Vagina (tissue), 2 donors: ENCODE data around the gene ATG14. TPM values are rescaled to one million over a fixed set of nuclear protein-coding genes. Genes with fewer than 3 reads are reported as not detected.

Experiments
- DNase-seq, 2 donors: peaks; one replicate each; pipeline ENCODE4 v3.0.0-alpha.2; 2017; ENCODE audit errors: extremely low spot score in 2 of 2
- H3K27ac ChIP-seq: fragments of 200-600 bp; sonication (generic); one replicate; pipeline ENCODE4 v1.5.1; 2019
- H3K27me3 ChIP-seq: fragments of 200-600 bp; sonication (generic); one replicate; pipeline ENCODE4 v1.5.1; 2019
- H3K36me3 ChIP-seq, 2 donors: fragments of 200-600 bp; sonication (generic); one replicate each; pipeline ENCODE4 v1.5.1; 2017 to 2019
- H3K4me1 ChIP-seq: fragments of 200-600 bp; sonication (generic); one replicate; pipeline ENCODE4 v1.5.1; 2019
- H3K4me3 ChIP-seq, 2 donors: fragments of 200-600 bp; sonication (generic); 1 replicate in 1 of 2; 2 replicates in 1 of 2; pipeline ENCODE4 v1.5.1; 2016 to 2019
- H3K9me3 ChIP-seq: fragments of 200-600 bp; sonication (generic); one replicate; pipeline ENCODE4 v1.5.1; 2019
- POLR2A ChIP-seq, 2 donors: fragments of 450-650 bp; IDR thresholded peaks; one replicate each; pipeline ENCODE4 v1.6.1; 2017; ENCODE audit warnings: antibody characterized with exemption in 2 of 2, mild to moderate bottlenecking in 2 of 2, moderate library complexity in 2 of 2
- POLR2AphosphoS5 ChIP-seq, 2 donors: sonication (generic); formaldehyde crosslinking; IDR thresholded peaks; one replicate each; pipeline ENCODE4 v1.9.0; 2017; ENCODE audit warnings: antibody characterized with exemption in 2 of 2, mild to moderate bottlenecking in 2 of 2, low read depth in 1 of 2; ENCODE audit not compliant: insufficient read depth in 1 of 2
- intact Hi-C: fragments of 100-400 bp; cut with DNase I; formaldehyde crosslinking; loops from one replicate; pipeline ENCODE4 v1.15.1; 2023
- small RNA-seq: library from RNA; depleted of rRNA; stranded (forward); fragments of <200 nt; gene quantifications from one replicate; pipeline ENCODE3, GENCODE V24; 2016
- total RNA-seq: library from RNA; depleted of rRNA; stranded (reverse); fragments of >200 nt; gene quantifications from one replicate; pipeline ENCODE4 v1.2.3, GENCODE V29; 2016
- TF ChIP-seq, protein P1 (sequence below), 3 experiments: fragments of 450-650 bp in 2 of 3; fragments of 200-600 bp in 1 of 3; sonication (generic) in 1 of 3; IDR thresholded peaks; one replicate each; pipeline ENCODE4 v1.5.1; 2017 to 2019; ENCODE audit warnings: antibody characterized with exemption in 3 of 3, mild to moderate bottlenecking in 2 of 3, moderate library complexity in 2 of 3

Gene ATG14
- total RNA-seq, 1 donor from 2014 or later: 11.5 TPM

DNA sequence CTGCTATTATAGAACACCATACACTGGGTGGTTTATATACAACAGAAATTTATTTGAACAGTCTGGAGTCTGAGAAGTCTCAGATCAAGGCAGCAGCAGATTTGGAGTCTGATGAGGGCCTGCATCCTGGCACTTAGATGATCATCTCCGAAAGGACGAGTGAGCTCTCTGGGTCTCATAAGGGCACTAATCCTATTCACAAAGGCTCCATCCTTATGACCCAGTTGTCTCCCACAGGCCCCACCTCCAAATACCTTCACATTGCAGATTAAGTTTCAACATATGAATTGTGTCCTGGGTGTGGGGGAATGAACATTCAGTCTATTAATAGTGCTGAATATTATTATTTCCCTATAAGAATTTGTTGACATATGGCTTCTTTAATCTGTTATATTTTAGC lies 86.8 kb downstream of the ATG14 start:
- Histone ChIP-seq H3K4me1 (peaks cover 29% of the 10 kb centered on the region), H3K27ac (no peak overlapping the region), H3K36me3 (no peaks in the 10 kb centered on the region), H3K27me3 (no peaks in the 10 kb centered on the region), H3K4me3 (no peak overlapping the region), H3K9me3 (no peaks in the 10 kb centered on the region)
- TF ChIP-seq POLR2A (IDR thresholded peaks at IDR 0.05) (no peak), POLR2AphosphoS5 (IDR thresholded peaks at IDR 0.05; ENCODE audit: insufficient read depth in 1 of 2, low read depth in 1 of 2) (no peak)
- TF ChIP-seq, protein P1, sequence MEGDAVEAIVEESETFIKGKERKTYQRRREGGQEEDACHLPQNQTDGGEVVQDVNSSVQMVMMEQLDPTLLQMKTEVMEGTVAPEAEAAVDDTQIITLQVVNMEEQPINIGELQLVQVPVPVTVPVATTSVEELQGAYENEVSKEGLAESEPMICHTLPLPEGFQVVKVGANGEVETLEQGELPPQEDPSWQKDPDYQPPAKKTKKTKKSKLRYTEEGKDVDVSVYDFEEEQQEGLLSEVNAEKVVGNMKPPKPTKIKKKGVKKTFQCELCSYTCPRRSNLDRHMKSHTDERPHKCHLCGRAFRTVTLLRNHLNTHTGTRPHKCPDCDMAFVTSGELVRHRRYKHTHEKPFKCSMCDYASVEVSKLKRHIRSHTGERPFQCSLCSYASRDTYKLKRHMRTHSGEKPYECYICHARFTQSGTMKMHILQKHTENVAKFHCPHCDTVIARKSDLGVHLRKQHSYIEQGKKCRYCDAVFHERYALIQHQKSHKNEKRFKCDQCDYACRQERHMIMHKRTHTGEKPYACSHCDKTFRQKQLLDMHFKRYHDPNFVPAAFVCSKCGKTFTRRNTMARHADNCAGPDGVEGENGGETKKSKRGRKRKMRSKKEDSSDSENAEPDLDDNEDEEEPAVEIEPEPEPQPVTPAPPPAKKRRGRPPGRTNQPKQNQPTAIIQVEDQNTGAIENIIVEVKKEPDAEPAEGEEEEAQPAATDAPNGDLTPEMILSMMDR (IDR thresholded peaks at IDR 0.05): no peak
- DNase-seq: no peak
- intact Hi-C loops: no loop called here

DNA sequence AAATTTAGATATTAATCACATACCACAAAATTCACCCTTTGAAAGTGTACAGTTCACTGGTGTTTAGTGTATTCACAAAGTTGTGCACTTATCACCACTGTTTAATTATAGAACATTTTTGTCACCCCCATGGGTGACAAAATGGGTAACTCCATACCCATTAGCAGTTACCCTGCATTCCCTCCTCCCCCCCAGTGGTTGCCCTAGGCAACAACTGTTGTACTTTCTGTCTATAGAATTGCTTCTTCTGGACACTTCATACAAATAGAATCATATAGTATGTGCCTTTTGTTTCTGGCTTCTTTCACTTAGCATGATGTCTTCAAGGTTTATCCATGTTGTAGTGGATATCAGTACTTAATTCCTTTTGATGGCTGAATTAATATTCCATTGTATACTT lies 87.7 kb downstream of the ATG14 start:
- TF ChIP-seq POLR2AphosphoS5 (IDR thresholded peaks at IDR 0.05; ENCODE audit: insufficient read depth in 1 of 2, low read depth in 1 of 2) (no peak), POLR2A (IDR thresholded peaks at IDR 0.05) (no peak)
- TF ChIP-seq, protein P1 (IDR thresholded peaks at IDR 0.05): no peak
- no peaks in the 10 kb centered on the region for H3K36me3 ChIP-seq
- DNase-seq: no peak
- intact Hi-C loops: no loop called here
- H3K4me3 ChIP-seq: no peak overlapping the region
- H3K4me1 ChIP-seq: peaks cover 20% of the 10 kb centered on the region
- H3K27ac ChIP-seq: no peak overlapping the region
- H3K27me3 ChIP-seq: no peaks in the 10 kb centered on the region
- H3K9me3 ChIP-seq: no peaks in the 10 kb centered on the region

DNA sequence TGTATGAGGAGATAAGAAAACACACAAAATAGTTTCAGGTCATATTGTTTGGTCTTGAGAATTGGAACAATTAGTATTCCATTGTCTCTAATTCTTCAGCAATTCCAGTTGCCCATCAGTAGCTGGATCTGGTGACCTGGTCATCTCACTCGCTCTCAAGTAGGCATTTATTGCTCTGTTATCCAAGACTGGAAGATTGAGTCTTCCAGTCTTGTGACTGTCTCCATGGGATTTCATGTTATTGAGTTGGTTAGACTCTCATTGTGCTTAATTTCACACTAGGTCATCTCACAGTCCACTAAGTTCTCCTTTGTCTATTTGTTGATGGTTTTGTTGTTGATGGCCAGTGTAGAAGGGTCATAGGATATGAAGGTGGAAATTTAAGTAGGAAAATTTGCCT lies 92.9 kb downstream of the ATG14 start:
- Histone ChIP-seq H3K4me3 (no peak overlapping the region), H3K27ac (no peak overlapping the region), H3K27me3 (no peaks in the 10 kb centered on the region), H3K4me1 (peaks cover 21% of the 10 kb centered on the region), H3K9me3 (no peaks in the 10 kb centered on the region), H3K36me3 (no peaks in the 10 kb centered on the region)
- no peak for DNase-seq
- intact Hi-C loops: no loop called here
- TF ChIP-seq, protein P1 (IDR thresholded peaks at IDR 0.05): no peak
- TF ChIP-seq POLR2A (IDR thresholded peaks at IDR 0.05) (no peak), POLR2AphosphoS5 (IDR thresholded peaks at IDR 0.05; ENCODE audit: insufficient read depth in 1 of 2, low read depth in 1 of 2) (no peak)

DNA sequence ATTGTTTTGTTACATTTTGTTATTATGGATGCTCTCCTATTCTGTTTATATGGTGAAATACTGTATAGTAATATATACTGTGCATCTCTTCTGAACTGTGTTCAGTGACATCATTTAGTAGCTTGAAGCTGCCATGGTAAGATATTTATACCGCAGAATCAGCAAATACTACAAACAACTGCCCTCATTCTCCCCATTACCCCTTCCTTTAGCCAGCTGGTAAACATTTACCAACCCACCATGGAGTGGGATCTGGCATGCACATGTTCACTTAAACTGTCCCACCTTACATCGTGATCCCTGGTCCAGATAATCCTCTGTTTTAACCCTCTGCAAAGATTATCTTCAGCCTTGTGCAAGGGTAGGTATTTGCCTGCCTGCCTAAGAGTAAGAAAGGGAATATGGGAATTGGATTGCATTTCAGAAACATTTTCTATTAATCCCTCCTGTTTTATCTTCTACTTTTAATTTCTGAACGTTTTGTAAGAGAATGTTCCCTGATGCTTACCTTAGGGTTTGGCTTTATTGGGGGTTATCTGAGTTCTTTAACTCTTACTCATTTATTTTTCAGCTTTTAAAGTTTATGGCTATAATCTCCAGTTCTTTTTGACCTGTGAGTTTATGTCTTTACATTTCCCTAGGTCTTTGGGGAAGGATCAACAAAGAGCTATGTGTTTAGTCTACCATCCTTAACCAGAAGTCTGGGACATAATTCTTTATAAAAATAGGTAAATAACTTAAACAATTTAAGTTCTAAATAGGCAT lies 93.9 kb downstream of the ATG14 start:
- no peak for DNase-seq
- Histone ChIP-seq H3K4me3 (no peak overlapping the region), H3K9me3 (peaks cover 2% of the 10 kb centered on the region), H3K27me3 (no peaks in the 10 kb centered on the region), H3K36me3 (no peaks in the 10 kb centered on the region), H3K27ac (peak overlapping the region; percentile 57), H3K4me1 (peaks cover 21% of the 10 kb centered on the region)
- intact Hi-C loops: no loop called here
- TF ChIP-seq POLR2A (IDR thresholded peaks at IDR 0.05): no peak
- TF ChIP-seq, protein P1 (IDR thresholded peaks at IDR 0.05): no peak
- TF ChIP-seq POLR2AphosphoS5 (IDR thresholded peaks at IDR 0.05; ENCODE audit: insufficient read depth in 1 of 2, low read depth in 1 of 2): no peak

DNA sequence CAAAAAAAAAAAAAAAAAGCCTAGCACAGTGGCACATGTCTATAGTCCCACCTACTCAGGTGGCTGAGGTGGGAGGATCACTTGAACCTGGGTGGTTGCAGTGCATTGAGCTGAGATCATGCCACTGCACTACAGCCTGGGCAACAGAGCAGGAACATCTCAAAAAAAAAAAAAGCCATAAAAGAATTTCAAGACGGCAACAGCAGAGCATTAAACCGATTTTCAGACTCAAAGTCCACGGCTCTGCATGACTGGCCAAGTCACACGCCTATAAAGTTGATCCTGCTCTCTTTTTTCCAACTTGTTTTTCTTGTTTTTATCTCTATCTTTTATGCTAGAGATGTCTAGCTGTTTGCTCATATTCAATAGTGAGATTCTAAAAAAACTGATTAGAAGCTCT lies 95.1 kb downstream of the ATG14 start:
- Histone ChIP-seq H3K27ac (peak overlapping the region; percentile 57), H3K27me3 (no peaks in the 10 kb centered on the region), H3K4me3 (no peak overlapping the region), H3K36me3 (peaks cover 0 to 6% of the 10 kb centered on the region in 2 donors), H3K4me1 (peaks cover 21% of the 10 kb centered on the region), H3K9me3 (peaks cover 6% of the 10 kb centered on the region)
- DNase-seq: no peak
- TF ChIP-seq POLR2A (IDR thresholded peaks at IDR 0.05): no peak
- peak in 1 of 2 donors; percentile 27 for TF ChIP-seq POLR2AphosphoS5 (IDR thresholded peaks at IDR 0.05; ENCODE audit: insufficient read depth in 1 of 2, low read depth in 1 of 2)
- intact Hi-C loops: no loop called here

Small RNA genes within 50 kb of the gene (small RNA-seq; reads per million reads assigned to genes)
- gene AL356801.1: not detected

Other genes starting within 250 kb of the ATG14 start
- 2.2 TPM for gene DLGAP5, start 220.2 kb downstream of the ATG14 start, total RNA-seq
- 24.6 TPM for gene FBXO34, start 140.4 kb downstream of the ATG14 start, total RNA-seq
- not detected for gene TBPL2, start 28.8 kb upstream of the ATG14 start, total RNA-seq
- gene KTN1, start 168.4 kb upstream of the ATG14 start, total RNA-seq: 91.6 TPM